Measurements from ENCODE around the gene VPS37D.
A peak's percentile ranks its signal among the peaks of the same experiment; 100 is the strongest.
"Not testable (repeated sequence)": the region's sequence is repeated elsewhere in the genome, so short reads cannot be mapped to it uniquely, and the experiment has no call there.

The VPS37D gene

GRCh38 chr7:73715648-73716317 lies 48.2 kb downstream of the VPS37D start:
- no peak overlapping the region; the same call in 1 of the 2 replicates for H3K9ac ChIP-seq
- H3K36me3 ChIP-seq: no peaks in the 10 kb centered on the region
- no peak overlapping the region for H3K27ac ChIP-seq
- no peak overlapping the region for H3K4me3 ChIP-seq
- H4K20me1 ChIP-seq: peaks cover 91% of the 10 kb centered on the region
- peaks cover 83% of the 10 kb centered on the region for H3K27me3 ChIP-seq
- peak overlapping the region; percentile 100 for H3K4me2 ChIP-seq
- no peak for TF ChIP-seq Cebpa-rat (IDR thresholded peaks at IDR 0.05)
- no peaks in the 10 kb centered on the region for H3K9me3 ChIP-seq
- H3K4me1 ChIP-seq: peaks cover 78% of the 10 kb centered on the region

GRCh38 chr7:73716318-73716890 lies 48.8 kb downstream of the VPS37D start:
- Histone ChIP-seq H3K27ac (no peak overlapping the region), H3K27me3 (peaks cover 84% of the 10 kb centered on the region), H3K4me2 (peak overlapping the region; percentile 100), H3K9ac (no peak overlapping the region; the same call in 1 of the 2 replicates), H3K9me3 (no peaks in the 10 kb centered on the region), H3K4me3 (no peak overlapping the region), H3K36me3 (no peaks in the 10 kb centered on the region), H3K4me1 (peaks cover 78% of the 10 kb centered on the region), H4K20me1 (peaks cover 90% of the 10 kb centered on the region)
- TF ChIP-seq Cebpa-rat (IDR thresholded peaks at IDR 0.05): no peak

GRCh38 chr7:73717025-73717807 lies 49.6 kb downstream of the VPS37D start:
- Histone ChIP-seq H3K4me2 (peak overlapping the region; percentile 100), H3K9me3 (no peaks in the 10 kb centered on the region), H3K4me1 (peaks cover 78% of the 10 kb centered on the region), H3K4me3 (peak overlapping the region; percentile 19; the same call in 1 of the 2 replicates), H4K20me1 (peaks cover 90% of the 10 kb centered on the region), H3K9ac (no peak overlapping the region), H3K27ac (no peak overlapping the region), H3K27me3 (peaks cover 84% of the 10 kb centered on the region), H3K36me3 (no peaks in the 10 kb centered on the region)
- TF ChIP-seq Cebpa-rat (IDR thresholded peaks at IDR 0.05): no peak

GRCh38 chr7:73717991-73718405 lies 50.4 kb downstream of the VPS37D start:
- Histone ChIP-seq H3K9me3 (no peaks in the 10 kb centered on the region), H3K27ac (no peak overlapping the region), H3K4me2 (peak overlapping the region; percentile 100), H3K9ac (no peak overlapping the region), H3K27me3 (peaks cover 76% of the 10 kb centered on the region), H3K4me1 (peaks cover 73% of the 10 kb centered on the region), H4K20me1 (peaks cover 82% of the 10 kb centered on the region), H3K4me3 (peak overlapping the region; percentile 75), H3K36me3 (no peaks in the 10 kb centered on the region)
- TF ChIP-seq Cebpa-rat (IDR thresholded peaks at IDR 0.05): peak; percentile 30; the same call in 1 of the 2 replicates

GRCh38 chr7:73718438-73718881 lies 50.8 kb downstream of the VPS37D start:
- Histone ChIP-seq H3K9me3 (no peaks in the 10 kb centered on the region), H3K36me3 (no peaks in the 10 kb centered on the region), H3K4me1 (peaks cover 73% of the 10 kb centered on the region), H4K20me1 (peaks cover 77% of the 10 kb centered on the region), H3K9ac (no peak overlapping the region), H3K27me3 (peaks cover 71% of the 10 kb centered on the region), H3K4me2 (peak overlapping the region; percentile 100), H3K4me3 (peak overlapping the region; percentile 75), H3K27ac (no peak overlapping the region)
- TF ChIP-seq Cebpa-rat (IDR thresholded peaks at IDR 0.05): no peak

GRCh38 chr7:73718905-73719805 lies 51.5 kb downstream of the VPS37D start, which contains the start of gene STX1A:
STX1A (minus strand) TSS chr7:73719669; CDS start chr7:73719631, 38 bp downstream.
- peak within 1 kb of the TSS; percentile 100 for H3K4me2 ChIP-seq
- H3K4me3 ChIP-seq: peak within 1 kb of the TSS; percentile 75
- peaks cover 73% of the 10 kb centered on the region for H3K4me1 ChIP-seq
- no peaks in the 10 kb centered on the region for H3K36me3 ChIP-seq
- peaks cover 70% of the 10 kb centered on the region for H4K20me1 ChIP-seq
- TF ChIP-seq Cebpa-rat (IDR thresholded peaks at IDR 0.05): no peak
- peak within 1 kb of the TSS; percentile 50; the same call in 1 of the 2 replicates for H3K9ac ChIP-seq
- H3K27me3 ChIP-seq: peaks cover 65% of the 10 kb centered on the region
- H3K9me3 ChIP-seq: no peaks in the 10 kb centered on the region
- no peak within 1 kb of the TSS for H3K27ac ChIP-seq

- Histone ChIP-seq H4K20me1 (peaks cover 64% of the 10 kb centered on the region), H3K4me1 (peaks cover 70% of the 10 kb centered on the region), H3K4me2 (peak overlapping the region; percentile 76), H3K27me3 (peaks cover 58% of the 10 kb centered on the region), H3K4me3 (no peak overlapping the region), H3K9ac (no peak overlapping the region), H3K9me3 (no peaks in the 10 kb centered on the region), H3K27ac (no peak overlapping the region), H3K36me3 (no peaks in the 10 kb centered on the region)
- TF ChIP-seq Cebpa-rat (IDR thresholded peaks at IDR 0.05): peak; percentile 91
These were observed 52.2 kb downstream of the VPS37D start for GRCh38 chr7:73719806-73720169.

GRCh38 chr7:73720443-73720842 lies 52.8 kb downstream of the VPS37D start:
- H3K27ac ChIP-seq, H3K9ac ChIP-seq, H3K36me3 ChIP-seq, H3K4me3 ChIP-seq, H3K9me3 ChIP-seq: not testable (repeated sequence)
- peak overlapping the region; percentile 76 for H3K4me2 ChIP-seq
- H4K20me1 ChIP-seq: peaks cover 57% of the 10 kb centered on the region
- H3K27me3 ChIP-seq: peaks cover 52% of the 10 kb centered on the region
- H3K4me1 ChIP-seq: peaks cover 64% of the 10 kb centered on the region

- Histone ChIP-seq H3K9me3 (no peaks in the 10 kb centered on the region), H4K20me1 (peaks cover 48% of the 10 kb centered on the region), H3K27ac (no peak overlapping the region), H3K36me3 (no peaks in the 10 kb centered on the region), H3K4me1 (peaks cover 54% of the 10 kb centered on the region), H3K27me3 (peaks cover 42% of the 10 kb centered on the region), H3K4me2 (peak overlapping the region; percentile 76), H3K9ac (no peak overlapping the region), H3K4me3 (no peak overlapping the region)
- TF ChIP-seq Cebpa-rat (IDR thresholded peaks at IDR 0.05): no peak
These were observed 53.8 kb downstream of the VPS37D start for GRCh38 chr7:73721377-73721817.
